PC-9 (cell line): ENCODE data around the gene TMEM238L.

Experiments used
- CTCF ChIP-seq: fragments of 200-600 bp; sonication (generic); conservative IDR thresholded peaks from 2 replicates; pipeline ENCODE4 v1.6.1; 2017; ENCODE audit warnings: mixed run types, antibody characterized with exemption, mild to moderate bottlenecking, moderate library complexity
- EZH2 ChIP-seq: fragments of 200-600 bp; sonication (generic); IDR thresholded peaks from 2 replicates; pipeline ENCODE4 v1.8.0; 2017; ENCODE audit warnings: antibody characterized with exemption, low read depth

GRCh38 chr17:10838682-10839081 lies 34.8 kb upstream of the TMEM238L start:
- TF ChIP-seq CTCF (no peak), EZH2 (no peak)
